Adrenal gland (tissue), 5 donors: ENCODE results near the gene APLP1.

ENCODE experiments used
- CTCF ChIP-seq, 6 experiments: fragments of 450-650 bp in 4 of 6; fragments of 200-600 bp in 2 of 6; sonication (generic) in 1 of 6; IDR thresholded peaks; 1 replicate in 5 of 6; 2 replicates in 1 of 6; pipeline versions ENCODE4 v1.5.1 to v1.8.0; 2016 to 2021; ENCODE audit warnings: antibody characterized with exemption in 6 of 6, mild to moderate bottlenecking in 2 of 6, moderate library complexity in 1 of 6
- POLR2A ChIP-seq, 2 donors: fragments of 450-650 bp; IDR thresholded peaks; one replicate each; pipeline ENCODE4 v1.6.1; 2017; ENCODE audit warnings: antibody characterized with exemption in 2 of 2, mild to moderate bottlenecking in 2 of 2, moderate library complexity in 1 of 2
- donor health status: DM: no; HTN: no; CAD: no.

DNA sequence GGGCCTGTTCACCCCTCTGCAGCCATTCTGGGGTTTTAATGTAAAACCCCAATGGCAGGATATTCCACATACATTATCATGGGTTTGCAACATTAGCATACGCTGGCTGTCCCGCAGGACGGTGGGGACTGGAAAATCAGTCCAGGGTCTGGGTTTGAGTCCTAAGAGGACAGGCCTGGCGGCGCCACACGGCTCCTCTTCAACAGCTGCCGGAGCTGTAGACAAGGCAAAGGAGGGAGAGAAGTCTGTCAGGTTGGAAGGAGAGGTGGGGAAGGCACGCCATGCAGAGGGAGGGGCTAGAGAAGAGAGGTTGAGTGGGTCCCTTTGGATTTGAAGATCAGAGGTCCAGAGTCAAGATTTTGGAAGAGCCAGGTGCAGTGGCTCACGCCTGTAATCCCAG is 20.0 kb downstream of the APLP1 start:
- TF ChIP-seq CTCF (IDR thresholded peaks at IDR 0.05), result no peak
- no peak for TF ChIP-seq POLR2A (IDR thresholded peaks at IDR 0.05)
